ENCODE results near the gene FNDC4. TPM values are rescaled to one million over a fixed set of nuclear protein-coding genes. Genes with fewer than 3 reads are reported as not detected.
"Not testable (repeated sequence)": the region's sequence is repeated elsewhere in the genome, so short reads cannot be mapped to it uniquely, and the experiment has no call there.

Gene FNDC4, protein sequence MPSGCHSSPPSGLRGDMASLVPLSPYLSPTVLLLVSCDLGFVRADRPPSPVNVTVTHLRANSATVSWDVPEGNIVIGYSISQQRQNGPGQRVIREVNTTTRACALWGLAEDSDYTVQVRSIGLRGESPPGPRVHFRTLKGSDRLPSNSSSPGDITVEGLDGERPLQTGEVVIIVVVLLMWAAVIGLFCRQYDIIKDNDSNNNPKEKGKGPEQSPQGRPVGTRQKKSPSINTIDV
- total RNA-seq = 10 to 100 TPM in 2 of 7 donors, 1 to 10 TPM in 5; 2.6 to 10.9 (median 8.1) TPM
- polyA plus RNA-seq = 1 to 10 TPM; 3.3 to 7.9 (median 4.2) TPM
- long read RNA-seq, donor 1, partial matches to known transcripts = 0 of 3 reads
- long read RNA-seq, donor 1, other reads (novel, unspliced or antisense) = 0 of 3 reads
- long read RNA-seq, donor 2, partial matches to known transcripts = 0 of 2 reads
- long read RNA-seq, donor 2, other reads (novel, unspliced or antisense) = 0 of 2 reads

DNA sequence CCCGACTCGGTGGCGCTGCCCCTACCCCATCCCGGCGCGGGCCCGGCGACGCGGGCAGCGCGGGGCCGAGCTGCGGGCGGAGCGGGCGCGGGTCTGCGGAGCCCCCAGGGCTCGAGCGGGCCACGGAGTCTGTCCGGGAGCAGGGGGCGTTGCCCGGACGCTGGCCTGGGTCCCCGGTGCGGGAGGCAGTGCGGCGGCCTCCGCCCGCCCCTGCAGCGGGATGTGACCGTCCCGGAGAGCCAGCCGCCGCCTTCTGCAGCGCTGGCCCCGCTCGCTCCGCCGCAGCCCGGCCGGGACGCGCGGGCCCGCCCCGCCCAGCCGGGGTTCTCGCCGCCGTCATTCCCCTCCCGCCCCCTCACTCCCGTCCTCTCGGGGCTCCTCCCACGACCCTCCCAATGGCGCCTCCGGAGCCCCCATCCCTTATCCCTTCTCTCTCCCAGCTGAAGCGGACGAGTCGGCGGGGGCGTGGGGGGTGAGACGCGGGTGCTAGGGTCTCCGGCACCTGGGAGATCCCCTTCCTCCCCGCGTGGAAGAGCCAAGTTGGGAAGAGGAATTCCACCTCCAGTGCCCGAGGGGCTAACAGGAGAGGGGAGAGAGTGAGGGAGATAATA lies at the start of gene FNDC4:
FNDC4 (minus strand) TSS at position 257 of the 611 bp plus-strand sequence. CDS start 521 bp downstream, outside the sequence.
- peaks cover 0 to 53% (median 17%) of the 10 kb centered on the region in 7 donors for H3K27me3 ChIP-seq (replicated peaks in 1 of 7)
- peak within 1 kb of the TSS; percentile 30 to 76 (median 48) for H3K4me3 ChIP-seq
- intact Hi-C loops (cut with DNase I; ENCODE audit: low total_unique reads) = no loop called here
- peak; percentile 78 for DNase-seq
- peak within 1 kb of the TSS in 6 of 8 donors; percentile 9 to 66 (median 50) for H3K27ac ChIP-seq
- H3K36me3 ChIP-seq = peaks cover 0 to 5% (median 0%) of the 10 kb centered on the region in 6 donors
- peak in 1 of 3 donors; percentile 12 for TF ChIP-seq POLR2AphosphoS5 (IDR thresholded peaks at IDR 0.05)
- no peak for TF ChIP-seq POLR2A (IDR thresholded peaks at IDR 0.05)
- H3K9me3 ChIP-seq = no peaks in the 10 kb centered on the region
- H3K4me1 ChIP-seq = peaks cover 2 to 35% (median 20%) of the 10 kb centered on the region in 6 donors
- WGBS, 5 donors = 0 to 1% (median 0%) methylated on average over 25 to 70 of the region's 70 CpGs

DNA sequence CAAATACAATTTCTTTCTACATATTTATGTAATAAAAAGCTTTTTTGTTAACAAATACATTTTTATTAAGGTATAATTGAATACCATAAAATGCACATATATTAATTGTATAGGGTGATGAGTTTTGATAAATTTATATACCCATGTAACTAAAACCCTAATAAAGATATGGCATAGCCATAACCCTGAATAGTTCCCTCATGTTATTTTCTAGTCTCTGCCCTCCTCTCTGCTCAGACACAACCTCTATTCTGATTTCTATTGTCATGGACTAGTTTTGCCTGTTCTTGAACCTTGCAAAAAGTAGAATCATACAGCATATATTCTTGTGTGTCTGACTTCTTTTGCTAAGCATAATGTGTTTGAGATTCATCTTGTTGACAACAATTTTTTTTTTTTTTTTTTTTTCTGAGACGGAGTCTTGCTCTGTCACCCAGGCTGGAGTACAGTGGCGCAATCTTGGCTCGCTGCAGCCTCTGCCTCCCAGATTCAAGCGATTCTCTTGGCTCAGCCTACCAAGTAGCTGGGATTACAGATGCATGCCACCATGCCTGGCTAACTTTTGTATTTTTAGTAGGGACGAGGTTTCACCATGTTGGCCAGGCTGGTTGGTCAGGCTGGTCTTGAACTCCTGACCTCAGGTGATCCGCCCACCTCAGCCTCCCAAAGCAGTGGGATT lies 49.3 kb upstream of the FNDC4 start:
- Histone ChIP-seq H3K4me1 (no peaks in the 10 kb centered on the region), H3K27ac (no peak overlapping the region), H3K9me3 (peaks cover 0 to 11% (median 0%) of the 10 kb centered on the region in 8 donors), H3K36me3 (no peaks in the 10 kb centered on the region), H3K4me3 (no peak overlapping the region), H3K27me3 (replicated peaks in 1 of 7) (no peaks in the 10 kb centered on the region)
- TF ChIP-seq POLR2AphosphoS5 (IDR thresholded peaks at IDR 0.05) = no peak
- TF ChIP-seq CTCF (IDR thresholded peaks at IDR 0.05 in 8 of 11, conservative IDR thresholded peaks at IDR 0.05 in 3 of 11) = no peak
- no peak for TF ChIP-seq POLR2A (IDR thresholded peaks at IDR 0.05)
- no peak for DNase-seq
- WGBS, 5 donors = 85 to 95% (median 89%) methylated on average over 6 of the region's 6 CpGs
- intact Hi-C loops (cut with DNase I; ENCODE audit: low total_unique reads) = no loop called here

GRCh38 chr2:27539649-27540048 lies 44.6 kb upstream of the FNDC4 start:
- H3K9me3 ChIP-seq; DNase-seq; H3K27me3 ChIP-seq (replicated peaks in 1 of 7); intact Hi-C loops (cut with DNase I; ENCODE audit: low total_unique reads); H3K4me3 ChIP-seq; H3K4me1 ChIP-seq; H3K36me3 ChIP-seq; H3K27ac ChIP-seq: not testable (repeated sequence)
- WGBS, 5 donors = 82 to 96% (median 89%) methylated on average over 4 to 27 of the region's 35 CpGs

DNA sequence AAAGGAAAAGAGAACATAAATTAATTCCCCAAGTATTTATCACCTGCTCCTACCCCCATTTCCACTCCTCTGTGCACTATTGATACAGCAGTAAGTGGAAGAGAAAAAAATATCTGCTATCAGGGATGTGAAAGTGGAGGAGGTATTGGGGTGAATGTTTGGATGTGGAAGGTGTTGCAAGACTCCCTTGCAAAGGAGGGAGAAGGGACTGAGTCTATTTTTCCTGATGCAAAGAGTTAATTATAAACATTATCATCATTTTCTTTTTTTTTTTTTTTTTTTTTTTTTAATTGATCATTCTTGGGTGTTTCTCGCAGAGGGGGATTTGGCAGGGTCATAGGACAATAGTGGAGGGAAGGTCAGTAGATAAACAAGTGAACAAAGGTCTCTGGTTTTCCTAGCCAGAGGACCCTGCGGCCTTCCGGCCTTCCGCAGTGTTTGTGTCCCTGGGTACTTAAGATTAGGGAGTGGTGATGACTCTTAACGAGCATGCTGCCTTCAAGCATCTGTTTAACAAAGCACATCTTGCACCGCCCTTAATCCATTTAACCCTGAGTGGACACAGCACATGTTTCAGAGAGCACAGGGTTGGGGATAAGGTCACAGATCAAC lies 43.9 kb upstream of the FNDC4 start:
- H3K4me3 ChIP-seq; H3K27ac ChIP-seq; H3K9me3 ChIP-seq; DNase-seq; H3K4me1 ChIP-seq; intact Hi-C loops (cut with DNase I; ENCODE audit: low total_unique reads); H3K27me3 ChIP-seq (replicated peaks in 1 of 7); H3K36me3 ChIP-seq: not testable (repeated sequence)
- 0 to 77% (median 62%) methylated on average over 1 to 5 of the region's 6 CpGs for WGBS, 5 donors

DNA sequence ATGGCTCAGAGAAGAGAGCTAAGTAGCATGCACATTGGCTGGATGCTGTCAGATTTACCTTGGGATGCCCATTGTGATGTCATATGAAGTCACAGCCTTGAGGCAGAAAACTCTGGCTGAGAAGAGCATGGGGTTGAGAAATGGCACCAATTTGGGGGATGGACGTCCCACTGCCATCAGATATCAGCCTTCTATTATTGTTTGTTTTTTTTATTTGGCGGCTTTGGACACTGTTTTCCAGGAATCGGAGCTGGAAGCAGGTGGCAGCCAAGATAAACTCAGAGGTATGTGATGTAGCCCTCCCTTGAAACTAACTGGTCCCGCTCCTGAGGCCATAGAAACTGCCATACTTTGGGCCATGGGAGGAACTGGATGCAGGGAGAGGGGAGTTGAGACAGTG lies 42.3 kb upstream of the FNDC4 start:
- no peaks in the 10 kb centered on the region for H3K27me3 ChIP-seq (replicated peaks in 1 of 7)
- H3K9me3 ChIP-seq = no peaks in the 10 kb centered on the region
- no peaks in the 10 kb centered on the region for H3K4me1 ChIP-seq
- no peak for DNase-seq
- no peak overlapping the region for H3K27ac ChIP-seq
- WGBS, 5 donors = 63 to 80% (median 68%) methylated on average over 4 of the region's 4 CpGs
- H3K4me3 ChIP-seq = no peak overlapping the region
- H3K36me3 ChIP-seq = no peaks in the 10 kb centered on the region
- intact Hi-C loops (cut with DNase I; ENCODE audit: low total_unique reads) = no loop called here
- no peak for TF ChIP-seq CTCF (IDR thresholded peaks at IDR 0.05 in 8 of 11, conservative IDR thresholded peaks at IDR 0.05 in 3 of 11)
- TF ChIP-seq POLR2A (IDR thresholded peaks at IDR 0.05) = no peak
- no peak for TF ChIP-seq POLR2AphosphoS5 (IDR thresholded peaks at IDR 0.05)

All from spleen (tissue), 13 donors.